IPS-18c (cell line): ENCODE data around the gene STX8.
"Not testable (repeated sequence)": the region's sequence is repeated elsewhere in the genome, so short reads cannot be mapped to it uniquely, and the experiment has no call there.

Source experiments
- H3K4me3 ChIP-seq: 2 replicates; pipeline ENCODE4 v1.7.0; 2013; ENCODE audit warnings: low read depth, mild to moderate bottlenecking, low read length, moderate library complexity; ENCODE audit not compliant: insufficient read depth
- H3K9me3 ChIP-seq: one replicate; pipeline ENCODE4 v1.6.1; 2013; ENCODE audit warnings: mild to moderate bottlenecking, low read length, moderate library complexity; ENCODE audit not compliant: control insufficient read depth, insufficient read depth

The STX8 gene

GRCh38 chr17:9389111-9389527 lies 186.5 kb downstream of the STX8 start:
- no peak overlapping the region for H3K4me3 ChIP-seq
- H3K9me3 ChIP-seq: peaks cover 2% of the 10 kb centered on the region

DNA sequence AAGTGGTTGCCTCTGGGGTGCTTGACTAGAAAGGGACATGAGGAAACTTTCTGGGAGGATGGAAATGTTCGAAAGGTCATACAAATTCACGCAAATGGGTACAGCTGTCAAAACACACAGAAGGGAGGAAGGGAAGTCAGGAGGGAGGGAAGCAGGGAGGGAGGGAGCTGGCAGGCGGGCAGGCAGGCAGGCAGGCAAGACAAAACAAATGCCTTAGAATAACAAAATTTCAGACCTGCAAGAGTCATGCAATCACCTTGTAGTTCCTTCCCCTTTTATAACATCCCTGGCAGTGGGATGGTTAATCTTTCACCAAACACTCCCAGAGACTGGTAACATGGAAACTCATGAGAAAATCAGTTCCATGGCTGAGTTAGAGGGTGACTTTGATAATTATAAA lies 189.2 kb downstream of the STX8 start:
- Histone ChIP-seq H3K9me3 (no peaks in the 10 kb centered on the region), H3K4me3 (no peak overlapping the region)

- Histone ChIP-seq H3K4me3 (no peak overlapping the region), H3K9me3 (no peaks in the 10 kb centered on the region)
Observed at GRCh38 chr17:9383826-9384225, 191.8 kb downstream of the STX8 start.

GRCh38 chr17:9382626-9383025 lies 193.0 kb downstream of the STX8 start:
- H3K4me3 ChIP-seq: no peak overlapping the region
- no peaks in the 10 kb centered on the region for H3K9me3 ChIP-seq

GRCh38 chr17:9381068-9381467 lies 194.6 kb downstream of the STX8 start:
- Histone ChIP-seq H3K4me3 (no peak overlapping the region), H3K9me3 (no peaks in the 10 kb centered on the region)

- H3K9me3 ChIP-seq: no peaks in the 10 kb centered on the region
Observed at GRCh38 chr17:9380361-9380760, 195.3 kb downstream of the STX8 start.

GRCh38 chr17:9376177-9376576 lies 199.4 kb downstream of the STX8 start:
- H3K4me3 ChIP-seq, H3K9me3 ChIP-seq: not testable (repeated sequence)

More at GRCh38 chr17:9380361-9380760, 195.3 kb downstream of the STX8 start:
- no peak overlapping the region for H3K4me3 ChIP-seq

DNA sequence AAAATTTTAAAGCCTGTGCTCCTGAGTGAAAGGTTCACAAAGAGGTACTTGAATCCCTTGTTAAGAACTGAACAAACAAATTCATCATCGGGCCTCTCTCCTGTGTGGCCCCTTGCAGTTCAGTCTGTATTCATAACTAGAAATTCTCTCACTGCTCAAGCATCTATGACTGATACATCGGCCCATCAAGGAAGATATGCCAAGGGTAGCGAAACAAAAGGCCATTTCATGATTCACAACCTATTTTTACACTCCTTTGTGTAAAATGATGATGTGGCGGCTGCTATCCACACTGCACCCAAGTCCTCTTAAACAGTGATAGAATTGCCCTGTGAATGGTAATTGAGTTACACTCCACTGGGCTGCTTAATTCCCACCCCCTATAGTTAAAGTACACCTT lies 204.6 kb downstream of the STX8 start:
- no peak overlapping the region for H3K4me3 ChIP-seq
- no peaks in the 10 kb centered on the region for H3K9me3 ChIP-seq

DNA sequence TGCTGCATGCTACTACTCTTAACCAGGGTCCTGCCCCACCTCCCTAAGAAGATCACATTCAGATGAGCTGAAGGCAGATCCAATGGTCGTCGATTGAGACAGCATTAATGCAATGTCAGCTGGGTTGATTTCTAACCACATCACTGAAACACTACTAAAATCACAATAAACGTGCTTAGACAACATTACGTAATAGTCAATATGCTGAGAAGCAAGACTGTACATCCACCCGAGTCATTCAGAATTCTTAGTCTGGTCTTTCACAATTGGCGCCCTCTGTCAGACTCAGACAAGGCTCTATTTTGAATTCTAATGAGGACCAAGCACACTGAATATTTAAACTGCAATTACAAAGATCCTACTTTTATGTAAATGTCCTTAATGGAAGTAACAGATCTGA lies 205.2 kb downstream of the STX8 start:
- Histone ChIP-seq H3K9me3 (no peaks in the 10 kb centered on the region), H3K4me3 (no peak overlapping the region)

- Histone ChIP-seq H3K4me3 (no peak overlapping the region), H3K9me3 (no peaks in the 10 kb centered on the region)
Observed at GRCh38 chr17:9368631-9369030, 207.0 kb downstream of the STX8 start.

- Histone ChIP-seq H3K9me3 (no peaks in the 10 kb centered on the region), H3K4me3 (no peak overlapping the region)
Observed at GRCh38 chr17:9367156-9367555, 208.5 kb downstream of the STX8 start.

DNA sequence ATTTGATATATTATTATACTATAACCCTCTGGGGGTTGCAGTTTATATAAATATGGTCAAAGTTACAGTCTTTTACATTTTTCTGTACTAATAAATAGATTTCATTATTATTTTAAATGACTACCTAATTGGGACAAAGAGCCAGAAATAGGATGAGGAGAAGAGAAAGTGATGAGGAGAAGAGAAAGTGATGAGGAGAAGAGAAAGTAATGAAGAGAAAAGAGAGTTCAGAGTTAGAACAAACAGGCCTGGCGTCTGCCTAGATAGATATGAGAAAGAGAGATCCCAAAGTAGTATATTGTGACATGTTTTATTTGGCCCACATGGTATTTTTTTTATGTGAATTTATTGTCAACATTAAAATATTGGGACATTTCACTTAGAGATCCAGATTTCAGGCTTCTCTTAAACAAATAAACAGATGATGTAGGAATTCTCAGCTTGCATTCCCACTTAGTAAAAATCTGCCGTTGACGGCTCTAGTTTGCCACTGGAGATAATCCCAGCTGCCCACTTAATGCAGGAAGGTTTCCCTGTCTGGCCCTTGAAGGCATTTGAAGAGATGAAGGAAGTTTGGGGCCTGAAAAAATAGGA lies 210.7 kb downstream of the STX8 start:
- Histone ChIP-seq H3K9me3 (no peaks in the 10 kb centered on the region), H3K4me3 (no peak overlapping the region)

DNA sequence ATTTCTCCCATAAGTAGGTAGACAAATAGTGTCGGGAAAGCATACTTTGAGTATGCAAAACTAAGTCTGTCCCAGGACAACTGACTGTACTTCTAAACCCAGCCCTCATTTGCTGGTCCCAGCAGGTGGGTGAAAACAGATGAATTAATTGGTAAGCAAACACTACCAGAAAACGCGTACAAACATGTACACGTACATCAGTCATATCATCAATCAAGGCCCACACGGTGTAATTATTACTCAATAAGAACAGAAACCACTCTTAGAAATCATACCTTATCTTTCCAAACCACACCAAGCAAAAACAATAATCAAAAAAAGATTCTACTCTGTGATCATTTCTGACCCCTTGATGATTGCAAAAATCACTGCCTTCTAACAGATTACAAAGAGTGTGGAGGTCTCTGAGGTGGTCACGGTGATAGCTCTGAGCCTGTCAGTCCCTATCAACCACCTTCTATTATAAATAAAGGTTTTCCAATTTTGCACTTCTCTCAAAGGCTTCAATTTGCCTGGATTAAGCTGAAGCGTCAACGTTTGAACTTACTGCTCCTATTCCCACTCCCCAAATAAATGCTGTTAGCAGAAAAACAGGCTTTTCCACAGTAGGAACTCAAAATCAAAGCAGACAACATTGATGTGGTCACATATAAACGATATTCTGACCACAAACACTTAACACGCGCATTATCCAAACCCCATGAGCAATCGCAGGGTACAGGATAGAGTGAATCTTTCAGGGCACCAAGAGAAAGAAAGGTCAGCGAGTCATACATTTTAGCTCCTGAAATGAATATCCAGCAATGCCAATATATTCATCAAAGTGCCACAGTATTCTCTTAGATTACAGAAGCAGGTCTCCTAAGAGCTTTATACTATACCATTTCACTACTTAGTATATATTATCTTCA lies 211.9 kb downstream of the STX8 start:
- no peak overlapping the region for H3K4me3 ChIP-seq
- H3K9me3 ChIP-seq: no peaks in the 10 kb centered on the region

DNA sequence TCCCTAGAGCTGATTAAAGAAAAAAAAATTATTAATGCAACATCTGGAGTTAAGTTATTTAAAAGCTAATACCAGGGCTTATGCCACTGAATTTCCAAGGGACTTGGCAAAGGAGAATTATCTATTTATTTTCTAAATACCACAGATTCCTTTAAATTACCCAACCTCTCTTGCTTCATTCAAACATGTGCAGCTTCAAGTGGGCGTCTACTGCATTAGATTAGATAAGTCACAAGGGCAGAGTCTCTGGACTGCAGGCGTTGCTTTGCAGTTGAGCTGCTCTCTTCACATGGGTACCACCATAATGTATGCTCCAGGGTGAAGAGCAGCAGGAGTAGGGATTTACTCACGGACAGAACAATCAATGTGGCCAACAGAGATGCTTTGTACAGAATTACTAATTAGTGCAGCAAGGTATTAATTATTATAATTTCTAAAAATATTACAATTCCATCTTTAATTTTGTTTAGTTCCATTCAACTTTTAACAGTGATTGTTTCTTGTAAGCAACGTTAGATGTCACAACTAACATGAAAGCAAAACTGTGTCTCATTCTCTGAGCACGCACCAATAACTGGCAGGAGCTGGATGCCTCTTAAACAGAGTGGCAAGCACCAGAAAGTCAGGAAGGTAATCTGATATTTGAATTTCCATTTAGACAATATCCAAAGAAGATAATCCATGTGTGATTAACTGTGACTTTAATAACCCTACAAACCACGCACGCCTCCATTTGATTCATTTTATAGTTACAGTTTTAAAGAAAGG lies 214.2 kb downstream of the STX8 start:
- Histone ChIP-seq H3K9me3 (no peaks in the 10 kb centered on the region), H3K4me3 (no peak overlapping the region)

- H3K9me3 ChIP-seq: no peaks in the 10 kb centered on the region
Observed at GRCh38 chr17:9360677-9361081, 214.9 kb downstream of the STX8 start.

DNA sequence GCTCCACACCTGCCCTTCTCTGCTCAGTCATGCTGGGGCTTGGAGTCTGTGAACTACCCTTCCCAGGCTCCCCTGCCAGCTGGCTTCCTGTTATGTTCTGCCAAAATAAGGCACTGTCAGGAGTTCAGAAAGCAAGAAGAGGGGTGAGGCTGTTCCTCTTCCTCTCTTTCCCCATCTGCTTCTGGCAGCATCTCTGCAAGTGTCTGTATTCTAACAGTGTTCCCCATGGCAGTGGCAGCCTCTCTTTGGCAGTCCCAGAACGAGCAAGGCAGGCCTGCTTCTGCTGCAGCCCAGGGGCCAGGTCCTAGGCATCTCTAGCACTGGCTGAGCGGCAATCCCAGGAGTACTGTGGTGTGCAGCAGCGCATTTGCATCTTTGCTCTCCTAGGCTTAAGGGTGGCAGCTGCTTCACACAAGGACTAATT lies 219.1 kb downstream of the STX8 start:
- Histone ChIP-seq H3K4me3 (no peak overlapping the region), H3K9me3 (no peaks in the 10 kb centered on the region)

More at GRCh38 chr17:9360677-9361081, 214.9 kb downstream of the STX8 start:
- H3K4me3 ChIP-seq: no peak overlapping the region

DNA sequence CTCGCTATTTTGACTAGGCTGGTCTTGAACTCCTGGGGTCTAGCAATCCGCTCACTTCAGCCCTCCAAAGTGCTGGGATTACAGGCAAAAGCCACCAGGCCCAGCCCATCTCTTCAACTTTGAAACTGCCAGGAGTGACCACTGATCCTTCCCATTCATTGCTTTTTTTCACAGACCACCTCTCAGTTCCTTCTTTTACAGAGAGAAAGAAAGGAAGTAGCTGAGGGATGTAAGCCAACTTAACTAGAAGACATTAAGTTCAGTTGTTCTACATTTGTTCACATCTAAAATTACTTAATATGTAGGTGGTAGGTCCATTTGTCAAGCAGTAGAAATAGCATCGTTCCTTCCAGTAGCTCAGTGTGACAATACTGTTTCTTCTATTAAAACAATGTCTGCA lies 219.8 kb downstream of the STX8 start:
- no peaks in the 10 kb centered on the region for H3K9me3 ChIP-seq
- no peak overlapping the region for H3K4me3 ChIP-seq

DNA sequence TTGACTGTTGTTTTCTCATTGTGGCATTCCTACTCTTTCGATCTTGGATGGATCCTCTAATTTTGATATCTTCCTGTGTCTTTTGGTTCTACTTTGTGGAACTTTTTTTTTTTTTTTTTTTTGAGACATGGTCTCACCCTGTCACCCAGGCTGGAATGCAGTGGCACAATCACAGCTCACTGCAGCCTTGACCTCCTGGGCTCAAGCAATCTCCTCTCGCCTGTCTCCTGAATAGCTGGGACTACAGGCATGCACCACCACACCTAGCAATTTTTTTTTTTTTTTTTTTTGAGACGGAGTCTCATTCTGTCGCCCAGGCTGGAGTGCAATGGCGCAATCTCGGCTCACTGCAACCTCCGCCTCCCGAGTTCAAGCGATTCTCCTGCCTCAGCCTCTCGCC lies 220.4 kb downstream of the STX8 start:
- H3K4me3 ChIP-seq, H3K9me3 ChIP-seq: not testable (repeated sequence)
